Measurements from ENCODE around the gene SLC2A9.

Gene SLC2A9

DNA sequence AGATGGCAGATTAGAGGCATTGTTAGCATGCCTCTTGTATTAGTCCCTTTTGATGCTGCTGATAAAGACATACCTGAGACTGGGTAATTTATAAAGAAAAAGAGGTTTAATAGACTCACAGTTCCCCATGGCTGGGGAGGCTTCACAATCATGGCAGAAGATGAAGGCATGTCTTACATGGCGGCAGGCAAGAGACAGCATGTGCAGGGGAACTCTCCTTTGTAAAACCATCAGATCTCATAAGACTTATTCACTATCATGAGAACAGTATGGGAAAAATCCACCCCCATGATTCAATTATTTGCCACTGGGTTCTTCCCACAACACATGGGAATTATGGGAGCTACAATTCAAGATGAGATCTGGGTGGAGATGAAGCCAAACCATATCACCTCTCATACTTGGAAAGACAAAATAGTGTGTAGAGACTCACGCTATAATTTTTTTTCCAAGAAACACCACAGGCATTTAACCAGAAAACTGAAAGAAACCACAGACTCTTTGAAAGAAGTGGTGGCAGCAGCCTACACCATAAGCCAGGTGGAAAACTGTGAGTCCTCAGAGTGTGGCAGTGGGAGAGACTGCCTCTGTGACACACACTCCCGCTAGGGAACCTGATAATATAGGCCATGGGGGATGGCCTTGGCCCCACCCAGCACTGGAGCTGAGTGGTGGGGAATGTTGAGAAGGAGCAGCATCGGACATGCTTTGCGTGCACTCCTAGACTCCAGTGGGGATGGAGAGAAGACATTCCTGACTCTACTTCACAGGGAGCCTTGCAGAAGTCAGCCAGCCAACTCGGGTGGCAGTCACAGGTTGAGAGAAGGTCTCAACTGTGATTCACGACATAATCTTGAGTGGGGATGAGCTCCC, 51.5 kb downstream of the SLC2A9 start:
- no peak overlapping the region for H3K4me3 ChIP-seq (ENCODE audit: low read depth, low read length)

- H3K4me3 ChIP-seq (ENCODE audit: low read depth, low read length), result no peak overlapping the region
These were observed 52.8 kb downstream of the SLC2A9 start for GRCh38 chr4:9968472-9968871.

GRCh38 chr4:9964879-9965278, 56.4 kb downstream of the SLC2A9 start:
- no peak overlapping the region for H3K4me3 ChIP-seq (ENCODE audit: low read depth, low read length)

- H3K4me3 ChIP-seq (ENCODE audit: low read depth, low read length), result no peak overlapping the region
These were observed 58.0 kb downstream of the SLC2A9 start for GRCh38 chr4:9963328-9963727.

GRCh38 chr4:9962611-9963314, 58.5 kb downstream of the SLC2A9 start:
- H3K4me3 ChIP-seq (ENCODE audit: low read depth, low read length), result no peak overlapping the region

DNA sequence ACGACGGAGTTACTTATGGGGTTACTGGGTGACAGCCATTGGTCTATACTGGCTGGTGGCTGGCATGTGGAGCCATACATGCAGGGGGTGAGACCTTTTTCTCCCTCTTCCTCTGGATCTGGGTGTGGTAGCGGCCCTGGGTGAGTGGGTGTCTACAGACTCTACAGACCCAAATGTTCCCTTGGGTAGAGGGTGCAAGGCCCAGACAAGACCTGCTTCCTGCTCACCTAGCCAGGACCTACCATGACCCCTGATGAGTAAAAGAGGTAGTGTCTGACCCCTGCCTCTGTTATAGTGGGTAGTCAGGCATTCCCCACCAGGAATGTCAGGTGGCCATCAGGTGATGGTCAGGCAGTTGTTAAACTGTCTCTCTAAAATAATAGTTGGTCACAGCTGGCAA, 66.8 kb downstream of the SLC2A9 start:
- no peak overlapping the region for H3K4me3 ChIP-seq (ENCODE audit: low read depth, low read length)

- no peak overlapping the region for H3K4me3 ChIP-seq (ENCODE audit: low read depth, low read length)
These were observed 68.2 kb downstream of the SLC2A9 start for GRCh38 chr4:9953089-9953488.

GRCh38 chr4:9952415-9952950, 68.8 kb downstream of the SLC2A9 start:
- no peak overlapping the region for H3K4me3 ChIP-seq (ENCODE audit: low read depth, low read length)

- H3K4me3 ChIP-seq (ENCODE audit: low read depth, low read length), result no peak overlapping the region
These were observed 71.7 kb downstream of the SLC2A9 start for GRCh38 chr4:9949573-9949972.

DNA sequence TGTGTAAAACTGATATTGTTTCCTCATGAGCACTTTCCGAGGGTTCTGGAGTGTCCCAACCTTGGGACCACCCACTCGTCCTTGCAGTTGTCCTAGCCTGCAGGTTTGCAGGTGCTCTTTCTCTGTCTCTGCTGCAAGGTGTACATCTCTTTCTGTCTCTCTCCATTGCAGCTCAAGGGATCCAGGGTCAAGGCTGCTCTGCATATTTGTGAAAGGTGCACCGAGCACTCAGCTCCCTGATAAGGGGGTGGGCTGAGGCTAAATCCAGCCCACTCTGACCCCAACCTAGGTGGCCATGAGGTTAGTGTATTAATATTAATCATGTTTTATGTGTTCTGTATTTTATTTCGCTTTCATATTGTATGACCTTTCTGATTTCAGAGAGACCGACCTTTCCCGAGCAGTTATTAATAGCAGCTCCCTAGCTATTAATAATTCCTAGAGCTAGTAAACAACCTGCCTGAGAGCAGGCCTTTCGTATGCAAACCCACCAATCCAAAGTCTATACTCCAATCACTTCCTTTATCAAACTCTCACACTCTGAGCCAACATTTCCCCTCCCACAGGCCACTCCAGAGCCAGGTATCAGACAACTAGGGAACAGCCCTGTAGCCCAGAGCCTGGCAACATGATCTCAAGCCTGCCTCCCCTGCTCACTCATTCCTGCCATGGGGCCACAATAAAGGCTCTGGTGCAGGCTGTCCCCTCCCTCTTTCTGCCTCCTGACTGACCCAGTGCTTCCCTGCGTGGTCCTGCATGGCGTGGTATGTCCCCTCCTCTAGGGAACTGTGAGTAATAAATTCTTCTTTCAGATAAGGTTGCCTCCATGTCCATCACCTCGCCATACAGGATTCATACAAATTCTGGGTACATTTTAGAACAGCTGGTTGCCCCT, 73.9 kb downstream of the SLC2A9 start:
- no peak overlapping the region for H3K4me3 ChIP-seq (ENCODE audit: low read depth, low read length)

DNA sequence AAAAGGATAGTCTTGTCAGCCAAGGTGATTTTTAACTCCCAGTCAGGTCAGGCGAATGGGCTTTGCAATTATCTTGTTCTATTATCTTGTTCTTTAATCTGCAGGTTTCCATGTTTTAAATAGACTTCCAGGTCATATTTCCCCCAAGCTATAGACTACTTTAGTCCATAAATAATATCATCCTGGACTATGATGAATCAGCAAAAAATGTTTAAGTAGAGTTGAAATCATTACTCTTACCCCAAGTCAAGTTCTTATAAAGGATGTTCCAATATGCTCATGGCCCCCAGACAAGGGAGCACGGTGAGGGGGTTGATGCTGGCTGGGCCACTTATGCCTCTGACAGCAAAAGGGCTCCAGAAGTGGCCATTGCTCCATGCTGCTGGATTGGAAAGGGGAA, 75.1 kb downstream of the SLC2A9 start:
- no peak overlapping the region for H3K4me3 ChIP-seq (ENCODE audit: low read depth, low read length)

GRCh38 chr4:9944431-9945425, 76.6 kb downstream of the SLC2A9 start:
- H3K4me3 ChIP-seq (ENCODE audit: low read depth, low read length), result no peak overlapping the region

DNA sequence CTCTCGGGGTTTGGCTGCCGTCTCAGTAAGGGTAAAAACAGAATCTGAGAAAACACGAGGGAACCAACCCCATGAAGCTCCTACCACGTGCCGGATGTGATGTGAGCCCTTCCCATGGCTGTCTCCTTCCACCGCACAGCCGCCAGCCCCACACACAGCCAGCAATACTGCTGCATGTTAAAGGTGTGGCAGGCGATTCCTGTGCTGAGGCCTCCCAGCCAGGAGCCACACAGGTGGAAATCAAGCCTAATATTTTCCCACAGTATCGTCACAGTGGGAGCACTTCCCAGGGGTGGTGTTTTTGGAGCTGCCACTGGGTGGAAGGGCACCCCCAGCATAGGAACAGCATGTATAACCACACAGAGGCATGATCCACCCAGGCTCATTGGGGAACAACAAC, 77.5 kb downstream of the SLC2A9 start:
- no peak overlapping the region for H3K4me3 ChIP-seq (ENCODE audit: low read depth, low read length)

GRCh38 chr4:9942921-9943600, 78.2 kb downstream of the SLC2A9 start:
- H3K4me3 ChIP-seq (ENCODE audit: low read depth, low read length), result no peak overlapping the region

GRCh38 chr4:9942139-9942538, 79.2 kb downstream of the SLC2A9 start:
- H3K4me3 ChIP-seq (ENCODE audit: low read depth, low read length), result no peak overlapping the region

DNA sequence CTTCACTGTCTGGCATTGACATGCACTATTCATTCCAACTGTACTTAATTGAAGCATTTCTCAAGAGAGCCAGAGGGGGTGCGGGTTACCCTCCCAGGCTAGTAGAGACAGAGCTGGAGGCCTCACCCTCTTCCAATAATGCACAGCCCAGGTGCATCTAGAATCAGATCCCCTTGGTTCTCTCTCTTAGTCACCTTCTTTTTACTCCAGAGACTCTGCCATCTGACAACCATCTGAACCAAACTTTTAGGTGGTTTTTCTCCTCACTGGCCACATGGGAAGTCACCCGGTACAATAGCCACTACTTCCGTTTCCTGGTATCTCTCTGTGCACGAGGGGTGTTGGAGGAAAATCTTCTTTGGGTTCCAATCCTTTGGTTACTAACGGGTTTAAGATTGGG, 81.3 kb downstream of the SLC2A9 start:
- no peak overlapping the region for H3K4me3 ChIP-seq (ENCODE audit: low read depth, low read length)

- no peak overlapping the region for H3K4me3 ChIP-seq (ENCODE audit: low read depth, low read length)
These were observed 82.4 kb downstream of the SLC2A9 start for GRCh38 chr4:9938933-9939332.

DNA sequence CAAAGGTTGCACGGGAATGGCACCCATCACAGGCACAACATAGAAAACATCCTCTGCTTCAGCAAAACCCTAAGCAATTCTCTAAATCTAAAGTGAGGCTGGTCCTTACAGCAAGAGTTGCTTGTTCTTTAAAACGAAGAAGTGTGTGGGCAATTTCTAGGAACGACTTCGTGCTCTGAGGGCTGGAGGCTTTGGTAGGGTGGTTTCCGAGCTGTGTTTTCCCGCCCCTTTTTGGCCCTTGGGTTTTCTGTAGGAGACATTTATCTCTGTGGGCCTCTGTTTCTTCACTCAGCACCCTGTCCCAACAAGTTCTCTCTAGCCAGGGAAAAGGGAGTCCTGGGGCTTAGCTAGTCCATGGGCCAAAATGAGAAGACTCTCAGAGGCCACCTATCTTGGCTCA, 84.2 kb downstream of the SLC2A9 start:
- no peak overlapping the region for H3K4me3 ChIP-seq (ENCODE audit: low read depth, low read length)

DNA sequence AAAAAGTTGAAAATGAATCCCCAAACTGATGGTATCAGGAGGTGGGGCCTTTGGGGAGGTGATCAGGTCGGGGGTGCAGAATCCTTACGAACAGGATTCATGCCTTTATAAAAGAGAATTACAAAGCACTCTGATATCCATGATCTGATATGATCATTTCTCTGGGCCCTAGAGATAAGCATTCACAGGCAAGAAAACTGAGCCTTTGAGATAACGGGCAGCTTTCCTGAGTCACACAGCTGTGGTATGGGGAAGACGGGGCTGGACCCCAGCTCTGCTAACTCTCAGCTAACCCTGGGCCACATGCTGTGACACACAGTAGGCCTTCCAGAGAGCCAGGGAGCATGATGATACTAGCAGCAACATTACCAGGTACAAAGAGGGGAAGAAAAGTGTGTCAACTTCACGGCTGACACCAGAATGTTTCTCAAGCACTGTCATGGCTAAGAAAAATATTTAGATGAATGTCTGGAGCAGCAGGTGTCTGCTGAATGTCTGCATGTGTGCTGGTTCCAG, 85.1 kb downstream of the SLC2A9 start:
- H3K4me3 ChIP-seq (ENCODE audit: low read depth, low read length), result no peak overlapping the region

Data from iPS-11a (cell line).